ENCODE results near the gene PHACTR3. TPM values are rescaled to one million over a fixed set of nuclear protein-coding genes. Genes with fewer than 3 reads are reported as not detected.

PHACTR3 gene
- total and polyA plus RNA-seq, 2 experiments from 2014 or later, result 0.45 to 0.61 TPM

GRCh38 chr20:59772373-59772705 is 168.0 kb downstream of the PHACTR3 start:
- Mint-ChIP-seq H3K36me3 (ENCODE audit: low read depth) (no peaks in the 10 kb centered on the region), H3K4me1 (peaks cover 2% of the 10 kb centered on the region; the same call in 1 of the 3 replicates), H3K9me3 (peaks cover 6% of the 10 kb centered on the region; the same call in 2 of the 3 replicates), H3K27me3 (ENCODE audit: insufficient read depth, low read depth, poor library complexity) (peaks cover 10% of the 10 kb centered on the region), H3K27ac (no peak overlapping the region), H3K4me3 (no peak overlapping the region)
- no peaks in the 10 kb centered on the region for H3K4me1 ChIP-seq (ENCODE audit: insufficient read depth)
- no peak for ATAC-seq
- no peaks in the 10 kb centered on the region for H3K79me2 ChIP-seq (replicated peaks; ENCODE audit: insufficient read depth)
- H4K20me1 ChIP-seq (replicated peaks; ENCODE audit: insufficient read depth), result no peaks in the 10 kb centered on the region
- H2AFZ ChIP-seq, result no peak overlapping the region
- no peaks in the 10 kb centered on the region for H3F3A ChIP-seq (replicated peaks; ENCODE audit: low read depth)
- no peak overlapping the region for H3K27ac ChIP-seq (ENCODE audit: low read depth)
- H3K4me3 ChIP-seq, result no peak overlapping the region
- no peak for DNase-seq (ENCODE audit: low spot score)
- no peaks in the 10 kb centered on the region for H3K27me3 ChIP-seq (ENCODE audit: insufficient read depth)
- H3K36me3 ChIP-seq (ENCODE audit: insufficient read depth), result no peaks in the 10 kb centered on the region
- H3K9me2 ChIP-seq (ENCODE audit: insufficient read depth), result no peaks in the 10 kb centered on the region
- no peak overlapping the region for H3K4me2 ChIP-seq
- TF ChIP-seq CREB1 (CRISPR knock-in tag; IDR thresholded peaks at IDR 0.05; ENCODE audit: low read depth) (no peak), STAT1 (IDR thresholded peaks at IDR 0.05; ENCODE audit: unreplicated experiment) (no peak), EZH2phosphoT487 (IDR thresholded peaks at IDR 0.05; ENCODE audit: unreplicated experiment) (no peak), ZNF114 (CRISPR knock-in tag; IDR thresholded peaks at IDR 0.05) (no peak), ZNF331 (CRISPR knock-in tag; IDR thresholded peaks at IDR 0.05; ENCODE audit: low read depth) (no peak), NANOG (IDR thresholded peaks at IDR 0.05; ENCODE audit: borderline replicate concordance) (no peak), JUNB (IDR thresholded peaks at IDR 0.05; ENCODE audit: unreplicated experiment) (no peak), POLR2AphosphoS5 (IDR thresholded peaks at IDR 0.05; ENCODE audit: low read depth) (no peak), ETS1 (IDR thresholded peaks at IDR 0.05) (no peak), ZNF462 (CRISPR knock-in tag; IDR thresholded peaks at IDR 0.05) (no peak)
